Embryonic facial prominence (tissue), 1 donor: Measurements from ENCODE around the gene ZNF837.

Source experiments
- DNase-seq: peaks from one replicate; pipeline ENCODE4 v3.0.0-alpha.2; 2016; ENCODE audit errors: extremely low spot score

Gene ZNF837

GRCh38 chr19:58372311-58373133, 8.3 kb downstream of the ZNF837 start:
- DNase-seq: no peak

GRCh38 chr19:58368561-58369360, 12.1 kb downstream of the ZNF837 start:
- no peak for DNase-seq

- DNase-seq: no peak
These were observed 13.0 kb downstream of the ZNF837 start for GRCh38 chr19:58367698-58368454.

- DNase-seq: no peak
These were observed 14.0 kb downstream of the ZNF837 start for GRCh38 chr19:58366585-58367430.

- no peak for DNase-seq
These were observed 16.7 kb downstream of the ZNF837 start for GRCh38 chr19:58364146-58364545.

GRCh38 chr19:58362272-58362994, 18.4 kb downstream of the ZNF837 start, which contains the start of gene ZNF497:
ZNF497 (minus strand) TSS chr19:58362751; CDS start chr19:58357635, 5,116 bp downstream.
- peak; percentile 86 for DNase-seq

- DNase-seq: no peak
These were observed 18.9 kb downstream of the ZNF837 start for GRCh38 chr19:58361900-58362271.

GRCh38 chr19:58357481-58358145, 23.2 kb downstream of the ZNF837 start:
- no peak for DNase-seq

GRCh38 chr19:58356766-58357480, 23.9 kb downstream of the ZNF837 start:
- no peak for DNase-seq

- no peak for DNase-seq
These were observed 24.7 kb downstream of the ZNF837 start for GRCh38 chr19:58355908-58356765.

- no peak for DNase-seq
These were observed 25.5 kb downstream of the ZNF837 start for GRCh38 chr19:58355215-58355796.

- no peak for DNase-seq
These were observed 26.3 kb downstream of the ZNF837 start for GRCh38 chr19:58354478-58355030.

GRCh38 chr19:58353717-58354477, 26.9 kb downstream of the ZNF837 start:
- DNase-seq: no peak

GRCh38 chr19:58352760-58353671, 27.8 kb downstream of the ZNF837 start, which contains the start of gene A1BG:
A1BG (minus strand) TSS chr19:58353492; CDS start chr19:58353437, 55 bp downstream.
- DNase-seq: no peak

GRCh38 chr19:58351990-58352755, 28.7 kb downstream of the ZNF837 start:
- DNase-seq: no peak
